H1 (cell line): ENCODE results near the gene HECTD4. TPM values are rescaled to one million over a fixed set of nuclear protein-coding genes. Genes with fewer than 3 reads are reported as not detected.

Source experiments
- CTCF ChIA-PET: fragments of 300-600 bp; sonication (Branson Sonifier 250); formaldehyde crosslinking; loops from one replicate; lab custom pipeline; 2021; ENCODE audit not compliant: partially characterized antibody; lab: Charles Lee
- POLR2A ChIA-PET: fragments of 300-600 bp; sonication (Branson Sonifier 250); formaldehyde crosslinking; loops from one replicate; lab custom pipeline; 2021; ENCODE audit warnings: inconsistent platforms; ENCODE audit not compliant: partially characterized antibody; lab: Charles Lee
- DNase-seq, 2 experiments: peaks; one replicate each; pipeline versions ENCODE4 v3.0.0 to v3.0.0-alpha.2; 2010 to 2022; ENCODE audit warnings: low spot score in 2 of 2, low read depth in 1 of 2, mixed read lengths in 1 of 2
- FAIRE-seq: peaks from 2 replicates; lab custom pipeline; 2011; peaks lifted over from hg19 to GRCh38; lab: Jason Lieb, UNC
- H2AFZ ChIP-seq: 2 replicates; pipeline ENCODE4 v1.8.1; 2012; ENCODE audit warnings: low read length, inconsistent platforms
- H2AK5ac ChIP-seq: 2 replicates; pipeline ENCODE4 v1.6.1; 2013; ENCODE audit warnings: low read depth, low read length
- H2BK120ac ChIP-seq: replicated peaks from 2 replicates; pipeline ENCODE3; 2013; ENCODE audit warnings: low read depth, low read length, inconsistent platforms
- H2BK12ac ChIP-seq: 2 replicates; pipeline ENCODE4 v1.6.1; 2013; ENCODE audit warnings: low read depth, low read length
- H2BK15ac ChIP-seq: 2 replicates; pipeline ENCODE4 v1.6.1; 2013; ENCODE audit warnings: low read length
- H2BK20ac ChIP-seq: 2 replicates; pipeline ENCODE4 v1.6.1; 2013; ENCODE audit warnings: low read length
- H2BK5ac ChIP-seq: 2 replicates; pipeline ENCODE4 v1.6.1; 2013; ENCODE audit warnings: low read depth, low read length
- H3K14ac ChIP-seq: 2 replicates; pipeline ENCODE4 v1.6.1; 2013; ENCODE audit warnings: inconsistent platforms; ENCODE audit not compliant: insufficient read length
- H3K18ac ChIP-seq: 2 replicates; pipeline ENCODE4 v1.6.1; 2013; ENCODE audit warnings: low read length; ENCODE audit errors: extremely low read depth
- H3K23ac ChIP-seq: 2 replicates; pipeline ENCODE4 v1.6.1; 2013; ENCODE audit warnings: inconsistent platforms; ENCODE audit not compliant: insufficient read length
- H3K23me2 ChIP-seq: 2 replicates; pipeline ENCODE4 v1.6.1; 2013; ENCODE audit warnings: low read depth, low read length
- H3K27ac ChIP-seq: 2 replicates; pipeline ENCODE4 v1.6.1; 2011; ENCODE audit warnings: low read depth, low read length, inconsistent platforms
- H3K27me3 ChIP-seq, 4 experiments: replicated peaks in 1 of 4; 1 replicate in 1 of 4; 2 replicates in 3 of 4; pipeline versions ENCODE4 v1.6.1 to v1.8.1; 2011 to 2013; ENCODE audit warnings: low read length in 3 of 4, mild to moderate bottlenecking in 3 of 4, inconsistent platforms in 2 of 4, mixed read lengths in 2 of 4, moderate library complexity in 1 of 4; ENCODE audit not compliant: control insufficient read depth in 3 of 4, insufficient read depth in 3 of 4; ENCODE audit errors: extremely low read depth in 1 of 4
- H3K36me3 ChIP-seq, 4 experiments: 2 replicates each; pipeline versions ENCODE4 v1.6.1 to v1.8.1; 2011 to 2013; ENCODE audit warnings: mild to moderate bottlenecking in 4 of 4, low read length in 3 of 4, moderate library complexity in 2 of 4, control low read depth in 1 of 4, inconsistent platforms in 1 of 4; ENCODE audit not compliant: insufficient read depth in 4 of 4, control insufficient read depth in 2 of 4
- H3K4ac ChIP-seq: replicated peaks from 2 replicates; pipeline ENCODE3; 2013; ENCODE audit warnings: low read length, low read depth, mixed read lengths, inconsistent platforms; ENCODE audit not compliant: insufficient read length
- H3K4me1 ChIP-seq, 4 experiments: replicated peaks in 1 of 4; 1 replicate in 1 of 4; 2 replicates in 3 of 4; pipeline versions ENCODE4 v1.6.1 to v1.8.1; 2011 to 2013; ENCODE audit warnings: low read length in 3 of 4, inconsistent platforms in 2 of 4, mixed read lengths in 1 of 4; ENCODE audit not compliant: insufficient read depth in 4 of 4, control insufficient read depth in 3 of 4
- H3K4me2 ChIP-seq, 2 experiments: 2 replicates each; pipeline versions ENCODE4 v1.6.1 to v1.8.1; 2011 to 2013; ENCODE audit warnings: low read depth in 2 of 2, low read length in 2 of 2, control low read depth in 1 of 2, inconsistent platforms in 1 of 2, mild to moderate bottlenecking in 1 of 2; ENCODE audit not compliant: insufficient read depth in 1 of 2
- H3K4me3 ChIP-seq, 4 experiments: fragments of 200-600, 300-600 bp in 1 of 4; sonication (generic), shearing (Covaris generic), sonication (Bioruptor Twin) in 1 of 4; 2 replicates each; pipeline versions ENCODE4 v1.5.1 to v1.8.1; 2011 to 2016; ENCODE audit warnings: low read length in 4 of 4, low read depth in 3 of 4, control low read depth in 2 of 4, inconsistent platforms in 2 of 4, mild to moderate bottlenecking in 2 of 4, mixed read lengths in 1 of 4, moderate library complexity in 1 of 4; ENCODE audit not compliant: insufficient read depth in 2 of 4; ENCODE audit errors: extremely low read depth in 1 of 4
- H3K56ac ChIP-seq: replicated peaks from 2 replicates; pipeline ENCODE3; 2013; ENCODE audit warnings: low read depth, mild to moderate bottlenecking, mixed read lengths, low read length, inconsistent platforms; ENCODE audit not compliant: insufficient read length
- H3K79me1 ChIP-seq: 2 replicates; pipeline ENCODE4 v1.6.1; 2013; ENCODE audit warnings: low read depth, low read length, control low read depth
- H3K79me2 ChIP-seq, 2 experiments: 2 replicates each; pipeline versions ENCODE4 v1.6.1 to v1.8.1; 2012 to 2013; ENCODE audit warnings: low read length in 2 of 2, mild to moderate bottlenecking in 2 of 2, inconsistent platforms in 1 of 2; ENCODE audit not compliant: insufficient read depth in 2 of 2, control insufficient read depth in 1 of 2
- H3K9ac ChIP-seq, 4 experiments: replicated peaks in 1 of 4; 1 replicate in 1 of 4; 2 replicates in 3 of 4; pipeline versions ENCODE4 v1.6.1 to v1.8.1; 2011 to 2013; ENCODE audit warnings: low read depth in 3 of 4, low read length in 3 of 4, control low read depth in 2 of 4, mild to moderate bottlenecking in 2 of 4, moderate library complexity in 2 of 4, inconsistent platforms in 1 of 4; ENCODE audit errors: extremely low read depth in 1 of 4
- H3K9me3 ChIP-seq, 2 experiments: 2 replicates each; pipeline versions ENCODE4 v1.6.1 to v1.8.1; 2012 to 2013; ENCODE audit warnings: mild to moderate bottlenecking in 2 of 2, moderate library complexity in 2 of 2, control low read depth in 1 of 2, inconsistent platforms in 1 of 2, low read depth in 1 of 2, low read length in 1 of 2, mixed read lengths in 1 of 2; ENCODE audit not compliant: insufficient read depth in 2 of 2
- H4K20me1 ChIP-seq, 2 experiments: replicated peaks in 1 of 2; 2 replicates each; pipeline versions ENCODE3 to v1.8.1; 2011 to 2013; ENCODE audit warnings: inconsistent platforms in 2 of 2, low read length in 2 of 2, mild to moderate bottlenecking in 1 of 2; ENCODE audit not compliant: insufficient read depth in 2 of 2, control insufficient read depth in 1 of 2
- H4K5ac ChIP-seq: 2 replicates; pipeline ENCODE4 v1.6.1; 2013; ENCODE audit warnings: low read length, low read depth, mixed read lengths, inconsistent platforms; ENCODE audit not compliant: insufficient read length
- H4K8ac ChIP-seq: 2 replicates; pipeline ENCODE4 v1.8.0; 2013; ENCODE audit warnings: mild to moderate bottlenecking, moderate library complexity, low read length, inconsistent platforms; ENCODE audit not compliant: insufficient read depth; ENCODE audit errors: extremely low read depth
- H4K91ac ChIP-seq: replicated peaks from 2 replicates; pipeline ENCODE3; 2013; ENCODE audit warnings: low read length, mixed read lengths, inconsistent platforms; ENCODE audit not compliant: insufficient read length
- BCL11A ChIP-seq, 2 experiments: IDR thresholded peaks; one replicate each; pipeline ENCODE4 v1.6.1; 2011; ENCODE audit warnings: low read depth in 2 of 2, low read length in 2 of 2, mild to moderate bottlenecking in 2 of 2
- CBX5 ChIP-seq: fragments of 300-800, 300-1000 bp; sonication (generic); IDR thresholded peaks from 2 replicates; pipeline ENCODE4 v1.7.1; 2016; ENCODE audit warnings: antibody characterized with exemption, low read length, low read depth
- HDAC2 ChIP-seq, 2 experiments: fragments of 300-600 bp in 1 of 2; sonication (generic) in 1 of 2; IDR thresholded peaks; 2 replicates each; pipeline ENCODE4 v1.6.1; 2011 to 2012; ENCODE audit warnings: low read depth in 2 of 2, low read length in 2 of 2, mild to moderate bottlenecking in 2 of 2, moderate library complexity in 2 of 2, borderline replicate concordance in 1 of 2, inconsistent platforms in 1 of 2
- KDM1A ChIP-seq: fragments of 200-600, 300-600 bp; sonication (generic); IDR thresholded peaks from 2 replicates; pipeline ENCODE4 v1.7.1; 2016; ENCODE audit warnings: mild to moderate bottlenecking, low read length, borderline replicate concordance
- PHF8 ChIP-seq: fragments of 200-600 bp; sonication (generic); conservative IDR thresholded peaks from 2 replicates; pipeline ENCODE4 v1.7.1; 2012; ENCODE audit warnings: low read depth, mild to moderate bottlenecking, inconsistent platforms, low read length, moderate library complexity
- POLR2A ChIP-seq, 2 experiments: IDR thresholded peaks; 1 replicate in 1 of 2; 2 replicates in 1 of 2; pipeline ENCODE4 v1.6.1; 2011; ENCODE audit warnings: low read depth in 2 of 2, low read length in 2 of 2, mild to moderate bottlenecking in 2 of 2; ENCODE audit errors: control extremely low read depth in 1 of 2
- RNF2 ChIP-seq: fragments of 200-900, 300-1000 bp; sonication (generic); IDR thresholded peaks from 2 replicates; pipeline ENCODE4 v1.7.1; 2016; ENCODE audit warnings: borderline replicate concordance, low read depth, mild to moderate bottlenecking, antibody characterized with exemption, low read length; ENCODE audit not compliant: poor library complexity, severe bottlenecking; ENCODE audit errors: missing control alignments
- SAP30 ChIP-seq: fragments of 300-600 bp; sonication (generic); IDR thresholded peaks from 2 replicates; pipeline ENCODE4 v1.7.1; 2012; ENCODE audit warnings: low read length, moderate library complexity, mild to moderate bottlenecking, inconsistent platforms; ENCODE audit not compliant: insufficient read depth, insufficient replicate concordance
- TAF1 ChIP-seq: IDR thresholded peaks from 2 replicates; pipeline ENCODE4 v1.6.1; 2011; ENCODE audit warnings: mild to moderate bottlenecking, low read depth, low read length
- WGBS, 2 experiments: shearing (Covaris generic) in 1 of 2; methylation state at CpG; one replicate each; pipeline versions ENCODE4 v1.1.6 to v1.1.7; 2013 to 2015; ENCODE audit warnings: low lambda C conversion rate in 2 of 2, mixed read lengths in 2 of 2, inconsistent platforms in 1 of 2, low coverage in 1 of 2, missing lambda C conversion rate in 1 of 2; ENCODE audit not compliant: insufficient replicate concordance in 2 of 2, insufficient coverage in 1 of 2, insufficient read length in 1 of 2; ENCODE audit errors: extremely low coverage in 1 of 2, missing lambda C conversion rate in 1 of 2; 5-methylcytosine and 5-hydroxymethylcytosine counted together
- polyA plus RNA-seq, 7 experiments: library from polyadenylated mRNA; depleted of rRNA in 3 of 7; stranded (reverse) in 5 of 7; unstranded in 2 of 7; fragments of >200 nt in 5 of 7; fragments of 200-250 nt in 2 of 7; gene quantifications; 1 replicate in 5 of 7; 2 replicates in 1 of 7; 4 replicates in 1 of 7; pipeline versions ENCODE4 v1.2.1 to v1.2.3, GENCODE V29; 2011 to 2013; ENCODE audit warnings: missing spikeins in 2 of 7, mixed read lengths in 2 of 7
- total RNA-seq: library from RNA; stranded (reverse); fragmentation: NEBNext Ultra II Directional; extraction: Animal tissue kit (Norgen Biotek cat#: 25700); gene quantifications from 2 replicates; pipeline ENCODE4 v1.2.1, GENCODE V29; 2021
- TF ChIP-seq, protein P1 (sequence below): IDR thresholded peaks from 2 replicates; pipeline ENCODE4 v1.6.1; 2011; ENCODE audit warnings: low read depth, mild to moderate bottlenecking, low read length; ENCODE audit not compliant: insufficient read depth
- TF ChIP-seq, protein P2 (sequence below): IDR thresholded peaks from 2 replicates; pipeline ENCODE4 v1.6.1; 2012; ENCODE audit warnings: inconsistent platforms

Gene HECTD4
- total and polyA plus RNA-seq, 2 of the 8 experiments (the other 6 are each of a cell fraction or from before 2014, with no cell fraction given), result 6.5 to 33.7 TPM

DNA sequence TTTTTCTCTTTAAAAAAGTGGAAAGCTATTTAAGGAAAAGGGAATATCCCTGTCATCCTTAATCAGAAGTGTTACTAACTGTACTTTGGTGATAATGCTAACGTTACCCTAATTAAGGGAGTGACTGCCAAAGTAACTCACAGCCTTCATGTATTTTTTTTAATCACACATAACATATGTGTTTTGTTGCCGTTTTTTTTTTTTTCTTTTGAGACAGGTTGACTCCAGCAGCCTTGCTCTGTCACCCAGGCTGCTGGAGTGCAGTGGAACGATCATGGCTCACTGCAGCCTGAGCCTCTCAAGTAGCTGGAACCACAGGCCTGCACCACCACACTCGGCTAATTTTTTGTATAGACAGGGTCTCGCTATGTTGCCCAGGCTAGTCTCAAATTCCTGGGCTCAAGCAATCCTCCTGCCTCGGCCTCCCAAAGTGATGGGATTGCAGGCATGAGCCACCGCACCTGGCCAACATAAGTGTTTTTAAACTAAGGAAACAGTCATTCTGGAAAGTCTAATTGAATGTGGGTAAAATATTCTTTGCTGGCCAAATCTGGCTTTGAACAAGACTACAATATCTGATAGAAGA lies 56.5 kb downstream of the HECTD4 start:
- H4K5ac ChIP-seq, result no peak overlapping the region
- no peak overlapping the region for H2BK15ac ChIP-seq
- ChIA-PET CTCF (interaction anchor here (1.1 kb wide), 1 partner anchor 61 kb away, joined by 6 read pairs; no protein-coding TSS in a partner anchor), POLR2A (no interaction called here)
- no peak overlapping the region for H2BK5ac ChIP-seq
- no peaks in the 10 kb centered on the region for H3K79me1 ChIP-seq
- no peak overlapping the region; the same call in 1 of the 2 replicates for H2AK5ac ChIP-seq
- H2BK20ac ChIP-seq, result no peak overlapping the region
- H4K8ac ChIP-seq, result no peak overlapping the region
- H3K4ac ChIP-seq, result no peak overlapping the region
- no peaks in the 10 kb centered on the region for H4K20me1 ChIP-seq
- no peak overlapping the region for H3K27ac ChIP-seq
- no peak overlapping the region for H3K14ac ChIP-seq
- H3K36me3 ChIP-seq, result no peaks in the 10 kb centered on the region
- no peak overlapping the region for H2AFZ ChIP-seq
- H2BK120ac ChIP-seq, result no peak overlapping the region
- H3K18ac ChIP-seq, result no peak overlapping the region
- H3K56ac ChIP-seq, result no peak overlapping the region
- no peak overlapping the region for H3K4me3 ChIP-seq
- H4K91ac ChIP-seq, result no peak overlapping the region
- H3K9ac ChIP-seq, result no peak overlapping the region
- no peaks in the 10 kb centered on the region for H3K27me3 ChIP-seq
- H3K4me1 ChIP-seq, result peaks cover 0 to 5% (median under 1%) of the 10 kb centered on the region in 4 experiments; a peak in 2 of 7 replicates
- H2BK12ac ChIP-seq, result 0 out of 2 replicates have a peak overlapping the region, but pooled peaks have one; percentile 60
- H3K23ac ChIP-seq, result no peak overlapping the region
- H3K9me3 ChIP-seq, result no peaks in the 10 kb centered on the region
- no peak for DNase-seq
- H3K23me2 ChIP-seq, result no peaks in the 10 kb centered on the region
- 87% methylated on average over 7 of the region's 7 CpGs; no CpG with 5 or more reads in 1 of the 2 experiments for WGBS, 2 experiments
- no peak overlapping the region for H3K4me2 ChIP-seq
- FAIRE-seq, result no peak
- H3K79me2 ChIP-seq, result peaks cover 0 to 8% of the 10 kb centered on the region in 2 experiments; a peak in 2 of 4 replicates
- no peak for TF ChIP-seq PHF8
- no peak for TF ChIP-seq SAP30
- no peak for TF ChIP-seq CBX5
- no peak for TF ChIP-seq KDM1A
- TF ChIP-seq TAF1, result no peak
- no peak for TF ChIP-seq RNF2
- TF ChIP-seq, protein P1, sequence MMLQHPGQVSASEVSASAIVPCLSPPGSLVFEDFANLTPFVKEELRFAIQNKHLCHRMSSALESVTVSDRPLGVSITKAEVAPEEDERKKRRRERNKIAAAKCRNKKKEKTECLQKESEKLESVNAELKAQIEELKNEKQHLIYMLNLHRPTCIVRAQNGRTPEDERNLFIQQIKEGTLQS, result no peak
- TF ChIP-seq, protein P2, sequence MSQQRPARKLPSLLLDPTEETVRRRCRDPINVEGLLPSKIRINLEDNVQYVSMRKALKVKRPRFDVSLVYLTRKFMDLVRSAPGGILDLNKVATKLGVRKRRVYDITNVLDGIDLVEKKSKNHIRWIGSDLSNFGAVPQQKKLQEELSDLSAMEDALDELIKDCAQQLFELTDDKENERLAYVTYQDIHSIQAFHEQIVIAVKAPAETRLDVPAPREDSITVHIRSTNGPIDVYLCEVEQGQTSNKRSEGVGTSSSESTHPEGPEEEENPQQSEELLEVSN, result no peak
- no peak for TF ChIP-seq POLR2A (IDR thresholded peaks at IDR 0.05; ENCODE audit: control extremely low read depth in 1 of 2, low read depth in 2 of 2, low read length in 2 of 2)
- no peak for TF ChIP-seq HDAC2 (IDR thresholded peaks at IDR 0.05; ENCODE audit: borderline replicate concordance in 1 of 2, low read depth in 2 of 2, low read length in 2 of 2)
- TF ChIP-seq BCL11A (IDR thresholded peaks at IDR 0.05; ENCODE audit: low read depth in 2 of 2, low read length in 2 of 2), result no peak
